Stimulated activated CD8-positive, alpha-beta memory T cell treated with anti-CD3 and anti-CD28 coated beads, Interleukin-12 subunit alpha, Interleukin-12 subunit beta, amount 100 ng/mL, for 24 hours (primary cell): ENCODE results near the gene HDAC9.

Experiments
- DNase-seq: peaks from one replicate; pipeline ENCODE4 v3.0.0-alpha.2; 2020; ENCODE audit errors: extremely low read depth

Gene HDAC9

GRCh38 chr7:18495412-18496340 lies at the start of gene HDAC9:
Gene HDAC9 (plus strand): TSS chr7:18495749. CDS start chr7:18496303, 554 bp downstream.
- no peak for DNase-seq

DNA sequence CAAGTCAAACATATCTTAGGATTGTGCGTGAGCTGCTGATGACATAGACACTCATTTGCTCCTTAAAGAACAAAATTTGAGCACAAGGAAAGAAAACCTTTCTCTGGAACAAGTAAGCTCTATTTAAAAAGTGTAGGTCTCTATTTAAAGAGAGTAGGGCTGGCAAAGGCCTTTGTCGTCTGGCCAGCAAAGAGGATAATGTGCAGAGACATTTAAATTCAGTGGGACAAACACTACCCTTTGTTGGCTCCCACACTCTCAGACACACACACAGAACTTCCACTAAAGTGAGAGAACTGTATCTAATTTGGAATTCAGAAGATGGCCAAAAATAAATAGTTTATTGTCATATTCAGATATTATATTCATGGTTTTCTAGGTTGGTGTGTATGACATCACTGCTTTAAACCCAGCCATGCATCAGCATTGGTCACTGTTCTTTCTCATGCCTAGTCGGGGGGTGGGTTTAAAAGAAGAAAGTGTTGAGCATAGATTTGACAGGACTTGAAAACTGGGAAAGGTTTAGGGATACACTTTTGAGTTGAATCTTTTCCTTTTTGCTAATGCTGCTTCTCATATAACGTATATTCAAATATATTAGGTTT lies 49.5 kb upstream of the HDAC9 start:
- no peak for DNase-seq

- DNase-seq, result no peak
These were observed 45.5 kb upstream of the HDAC9 start for GRCh38 chr7:18450019-18450418.

DNA sequence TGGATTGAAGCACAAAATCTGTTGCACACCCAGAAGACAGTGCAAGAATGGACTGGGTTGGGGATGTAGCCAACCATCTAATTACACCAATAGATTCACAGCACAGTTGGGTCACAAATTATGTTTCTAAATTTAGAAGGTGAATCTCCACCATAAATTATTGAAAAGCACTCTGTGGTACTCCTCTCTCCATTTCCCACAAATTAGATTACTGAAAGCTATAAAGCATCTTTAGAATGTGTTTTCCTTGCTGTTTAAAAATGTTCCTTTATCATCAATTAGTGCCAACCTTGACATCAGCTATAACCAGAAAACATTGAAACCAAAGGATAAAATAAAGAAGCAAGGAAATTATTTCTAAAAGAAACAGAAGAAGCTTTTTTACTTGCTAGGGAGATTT lies 39.9 kb upstream of the HDAC9 start:
- no peak for DNase-seq

DNA sequence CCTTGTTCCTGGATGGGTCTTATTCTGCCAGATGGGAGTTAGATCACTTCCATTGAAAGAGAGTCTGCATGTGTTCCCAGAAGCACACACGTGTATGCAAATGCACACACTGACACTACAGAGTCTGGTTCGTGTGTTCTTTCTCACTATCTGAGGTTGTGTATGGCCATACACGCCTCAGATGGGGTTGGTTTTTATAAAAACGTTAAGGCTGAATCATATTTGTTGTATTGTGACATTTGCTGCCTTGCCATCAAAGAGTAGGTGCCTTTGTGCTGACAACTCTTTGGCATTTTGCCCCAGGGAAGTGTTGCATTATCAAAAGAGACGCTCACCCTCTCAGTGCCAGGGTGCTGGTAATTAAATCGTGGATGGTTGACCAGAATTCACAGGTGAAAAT lies 37.7 kb upstream of the HDAC9 start:
- no peak for DNase-seq

- no peak for DNase-seq
These were observed 36.7 kb upstream of the HDAC9 start for GRCh38 chr7:18458830-18459229.

- DNase-seq, result no peak
These were observed 35.9 kb upstream of the HDAC9 start for GRCh38 chr7:18459484-18460245.

DNA sequence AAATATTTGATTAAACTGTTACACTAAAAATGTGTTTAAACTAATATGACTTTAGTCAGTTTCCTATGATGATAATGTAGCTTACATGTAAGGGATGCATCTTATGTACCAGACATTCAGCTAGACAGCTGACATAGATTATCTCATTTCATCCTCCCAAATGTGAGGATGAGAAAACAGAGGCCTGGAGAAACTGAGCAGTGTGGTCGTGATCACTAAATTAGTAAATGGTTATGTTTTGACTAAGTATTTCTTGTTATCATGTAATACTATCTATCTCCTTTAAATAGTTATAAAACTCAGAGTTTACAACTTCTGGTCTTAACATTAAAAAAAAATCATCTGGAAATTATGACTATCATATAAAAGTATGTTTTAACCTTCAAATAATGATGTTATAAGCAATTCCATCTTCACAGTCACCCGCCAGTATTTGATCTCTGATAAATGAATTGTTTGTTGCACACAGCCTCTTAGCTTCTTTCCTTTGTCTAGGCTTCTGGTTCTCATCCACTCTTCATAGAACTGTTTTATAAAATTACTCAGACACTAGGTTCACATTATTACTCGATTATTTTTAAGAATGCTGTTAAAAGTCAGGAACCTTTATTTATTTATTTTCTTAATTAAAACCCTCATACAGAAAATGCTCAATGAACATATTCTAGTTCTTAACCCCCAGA lies 33.6 kb upstream of the HDAC9 start:
- no peak for DNase-seq

DNA sequence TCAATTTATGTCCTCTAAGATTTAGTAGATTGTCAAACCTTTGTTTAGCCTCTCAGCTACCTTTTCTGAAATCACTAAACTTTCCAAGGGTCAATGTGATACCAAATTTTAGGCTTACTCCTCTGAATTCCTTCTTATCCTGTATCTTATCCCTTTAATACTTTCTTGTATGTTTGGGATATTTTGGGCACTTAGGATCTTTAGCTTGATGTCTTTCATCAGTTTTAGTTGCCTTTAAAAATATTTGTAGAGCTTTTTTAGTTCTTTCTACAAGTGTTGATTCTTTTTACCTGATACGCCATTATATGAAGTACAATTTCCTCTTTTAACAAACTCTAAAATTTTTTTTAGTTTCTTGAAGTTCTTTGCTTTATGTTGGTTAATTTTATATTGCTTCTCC lies 30.7 kb upstream of the HDAC9 start:
- no peak for DNase-seq

- DNase-seq, result no peak
These were observed 28.5 kb upstream of the HDAC9 start for GRCh38 chr7:18467011-18467410.

GRCh38 chr7:18468795-18469194 lies 26.8 kb upstream of the HDAC9 start:
- no peak for DNase-seq

GRCh38 chr7:18469316-18469715 lies 26.2 kb upstream of the HDAC9 start:
- no peak for DNase-seq

DNA sequence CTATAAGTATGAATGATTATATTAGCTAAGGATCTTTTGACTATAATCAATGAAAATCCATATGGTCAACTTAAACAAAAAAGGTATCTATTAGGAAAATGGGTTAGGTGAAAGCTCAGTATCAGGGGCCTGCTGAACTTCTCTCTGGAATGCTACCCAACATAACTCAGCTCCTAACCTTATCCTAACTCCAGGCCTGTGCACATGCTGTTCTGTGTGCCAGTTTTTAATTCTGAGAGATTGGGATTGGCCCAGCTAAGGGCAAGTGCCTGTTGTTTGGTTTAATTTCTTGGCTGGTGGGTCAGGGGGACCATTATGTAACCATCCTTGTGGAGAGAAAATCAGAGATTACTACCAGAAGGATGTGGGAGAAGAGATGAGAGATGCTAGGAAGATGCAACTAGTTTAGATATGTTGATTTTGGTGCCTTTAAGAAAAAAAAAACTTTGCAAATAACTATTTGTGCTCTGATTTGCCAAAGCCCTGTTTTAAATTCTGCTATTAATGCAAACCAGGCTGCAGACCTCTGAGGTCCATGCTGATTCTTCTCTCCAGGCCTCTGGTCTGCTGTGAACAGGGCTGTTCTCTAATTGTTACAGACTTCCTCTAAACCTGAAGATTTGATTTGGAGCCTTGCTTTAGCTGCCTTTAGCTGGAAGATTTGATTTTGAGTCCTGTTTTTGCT lies 23.9 kb upstream of the HDAC9 start:
- DNase-seq, result no peak

GRCh38 chr7:18472161-18472483 lies 23.4 kb upstream of the HDAC9 start:
- DNase-seq, result no peak

DNA sequence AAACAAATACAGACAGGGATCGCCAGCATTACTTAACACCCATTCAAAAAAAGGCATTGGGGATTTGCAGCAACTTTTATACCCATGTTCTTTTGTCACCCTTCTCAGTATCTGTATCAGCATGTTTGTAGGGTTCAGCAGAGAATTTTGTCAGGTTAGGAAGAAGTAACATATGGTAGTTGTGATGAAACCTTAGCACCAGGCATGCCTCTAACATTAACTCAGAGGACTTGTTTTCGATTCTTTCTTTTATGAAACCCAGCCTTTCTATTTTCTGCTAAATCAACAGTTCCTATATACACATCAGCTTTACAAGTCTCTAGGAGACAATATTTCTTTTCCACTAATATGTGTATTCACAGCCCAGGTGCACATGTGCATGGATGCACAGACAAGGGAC lies 22.4 kb upstream of the HDAC9 start:
- no peak for DNase-seq

DNA sequence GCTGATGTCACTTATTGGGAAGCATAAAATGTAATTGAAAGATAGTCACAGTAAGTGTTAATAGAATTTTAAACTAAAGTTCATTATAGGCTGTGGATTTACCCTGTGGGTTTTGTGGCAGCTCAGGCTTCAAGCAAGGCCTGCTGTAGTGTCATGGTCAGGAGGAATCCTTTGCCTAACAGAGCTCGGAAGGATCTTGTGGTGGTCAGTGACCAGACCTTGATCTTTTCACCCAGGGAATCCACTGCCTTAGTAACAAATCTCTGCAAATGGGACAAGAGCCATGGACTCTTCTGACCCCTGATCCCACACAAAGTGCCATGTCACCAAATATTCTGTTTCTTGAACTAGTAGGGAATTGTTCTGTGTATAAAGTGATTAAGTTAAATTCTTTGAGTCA lies 20.6 kb upstream of the HDAC9 start:
- no peak for DNase-seq

DNA sequence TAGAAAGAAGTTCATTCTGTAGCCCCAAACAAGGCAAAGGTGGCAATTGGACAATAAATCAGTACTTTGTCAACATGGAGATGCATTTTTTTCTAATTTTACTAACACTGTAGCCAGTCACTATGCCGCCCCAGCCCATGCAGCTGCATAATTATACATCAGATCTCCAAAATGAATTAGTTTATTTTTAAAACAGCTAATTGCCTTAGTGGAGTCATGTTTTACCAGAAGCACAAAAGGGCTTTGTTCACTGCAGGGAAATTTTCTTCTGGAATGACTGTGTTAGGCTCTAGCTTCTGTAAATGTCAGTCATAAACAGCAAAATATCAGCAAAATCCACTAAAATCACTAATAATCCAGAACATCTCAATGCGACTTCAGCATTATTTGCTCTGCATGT lies 20.1 kb upstream of the HDAC9 start:
- DNase-seq, result no peak

- DNase-seq, result no peak
These were observed 13.8 kb upstream of the HDAC9 start for GRCh38 chr7:18481776-18482175.

GRCh38 chr7:18488049-18488448 lies 7.5 kb upstream of the HDAC9 start:
- no peak for DNase-seq

GRCh38 chr7:18489624-18490023 lies 5.9 kb upstream of the HDAC9 start:
- DNase-seq, result no peak

DNA sequence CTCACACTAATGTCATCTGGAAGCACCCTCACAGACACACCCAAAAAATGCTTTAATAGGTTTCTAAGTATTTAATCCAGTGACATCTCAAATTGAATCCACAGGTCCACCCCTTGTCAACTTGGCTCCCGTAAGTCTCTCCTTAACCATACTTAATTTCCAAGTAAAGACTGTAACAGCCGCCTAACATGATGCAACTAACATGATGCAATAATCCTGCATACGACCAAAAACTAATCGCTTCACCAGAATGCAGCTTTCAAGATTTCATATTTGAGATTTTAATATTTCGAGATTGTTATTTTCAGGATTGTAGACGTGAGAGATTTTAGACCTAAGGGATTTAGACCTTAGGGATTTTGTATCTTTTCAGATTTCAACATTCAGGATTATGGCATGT lies 3.7 kb upstream of the HDAC9 start:
- DNase-seq, result no peak

DNA sequence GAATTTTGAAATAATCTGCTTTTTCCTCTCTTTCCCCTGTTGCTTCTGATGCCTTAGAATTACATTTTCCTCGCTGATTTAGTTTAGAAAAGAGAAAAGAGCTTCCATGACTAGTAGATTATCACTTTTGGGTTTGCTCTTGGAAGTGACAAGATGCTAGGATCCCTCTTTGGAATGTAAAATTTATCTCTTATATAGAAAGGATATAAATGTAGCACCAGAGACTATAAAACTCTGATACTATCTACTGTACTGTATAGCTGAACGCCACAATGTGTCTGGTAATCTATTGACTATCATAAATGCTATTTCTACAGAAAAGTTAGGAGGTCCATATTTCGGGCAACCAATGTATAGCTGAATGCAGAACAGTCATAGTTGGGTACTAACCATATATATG lies 1.1 kb upstream of the HDAC9 start:
- no peak for DNase-seq
